Ovary (tissue), 3 donors: ENCODE results near the gene PSME1.

ENCODE experiments used
- CTCF ChIP-seq, 3 donors: fragments of 450-650 bp in 2 of 3; fragments of 200-600 bp in 1 of 3; IDR thresholded peaks; one replicate each; pipeline versions ENCODE4 v1.5.1 to v1.8.0; 2016 to 2022; ENCODE audit warnings: antibody characterized with exemption in 3 of 3, mild to moderate bottlenecking in 1 of 3
- EP300 ChIP-seq: sonication (generic); formaldehyde crosslinking; IDR thresholded peaks from one replicate; pipeline ENCODE4 v1.6.1; 2017; ENCODE audit warnings: antibody characterized with exemption
- donor health status: DM: no; HTN: no; CAD: no.

GRCh38 chr14:24126939-24127338, 9.1 kb upstream of the PSME1 start:
- TF ChIP-seq CTCF (IDR thresholded peaks at IDR 0.05) (no peak), EP300 (no peak)
